ENCODE results near the gene UBN2. TPM values are rescaled to one million over a fixed set of nuclear protein-coding genes. Genes with fewer than 3 reads are reported as not detected.

The UBN2 gene
- total RNA-seq, result 3.4 and 4.1 TPM in 2 replicates

DNA sequence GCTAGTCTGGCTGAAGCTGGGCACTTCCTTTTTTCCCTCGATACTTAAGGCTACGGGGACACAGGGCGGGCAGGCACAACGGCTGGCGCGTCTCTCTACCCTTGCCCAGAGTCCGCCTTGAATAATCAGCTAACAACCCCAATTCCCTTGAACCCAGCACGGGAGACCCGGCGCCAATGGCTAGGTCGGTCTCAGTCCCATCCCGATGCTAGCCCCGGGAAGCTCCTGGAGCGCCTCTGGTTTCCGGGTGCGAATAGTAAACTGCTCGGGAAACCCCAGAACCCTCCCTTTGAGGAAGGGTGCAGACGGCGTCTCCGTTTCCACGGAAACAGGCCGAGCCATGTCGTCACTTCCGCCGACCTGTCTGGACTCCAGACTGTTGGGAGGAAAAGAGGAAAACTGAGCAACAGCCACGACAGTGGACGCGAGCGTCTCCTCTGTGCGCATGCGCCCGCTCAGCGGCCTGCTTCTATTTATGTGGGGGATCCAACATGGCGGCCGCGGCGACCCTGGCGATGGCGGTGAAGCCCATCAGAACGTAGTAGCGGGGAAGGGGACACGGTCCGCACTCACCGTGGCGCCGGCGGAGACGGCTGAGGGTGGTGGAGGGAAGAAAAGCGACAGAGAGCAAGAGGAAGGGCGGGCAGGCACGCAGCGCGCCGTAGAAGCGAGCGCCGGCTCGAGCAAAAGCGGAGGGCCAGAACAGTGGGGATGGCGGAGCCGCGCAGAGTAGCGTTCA lies at the start of gene UBN2:
UBN2 (plus strand) TSS at position 464 of the 739 bp plus-strand sequence; CDS start at position 712, 248 bp downstream.

DNA sequence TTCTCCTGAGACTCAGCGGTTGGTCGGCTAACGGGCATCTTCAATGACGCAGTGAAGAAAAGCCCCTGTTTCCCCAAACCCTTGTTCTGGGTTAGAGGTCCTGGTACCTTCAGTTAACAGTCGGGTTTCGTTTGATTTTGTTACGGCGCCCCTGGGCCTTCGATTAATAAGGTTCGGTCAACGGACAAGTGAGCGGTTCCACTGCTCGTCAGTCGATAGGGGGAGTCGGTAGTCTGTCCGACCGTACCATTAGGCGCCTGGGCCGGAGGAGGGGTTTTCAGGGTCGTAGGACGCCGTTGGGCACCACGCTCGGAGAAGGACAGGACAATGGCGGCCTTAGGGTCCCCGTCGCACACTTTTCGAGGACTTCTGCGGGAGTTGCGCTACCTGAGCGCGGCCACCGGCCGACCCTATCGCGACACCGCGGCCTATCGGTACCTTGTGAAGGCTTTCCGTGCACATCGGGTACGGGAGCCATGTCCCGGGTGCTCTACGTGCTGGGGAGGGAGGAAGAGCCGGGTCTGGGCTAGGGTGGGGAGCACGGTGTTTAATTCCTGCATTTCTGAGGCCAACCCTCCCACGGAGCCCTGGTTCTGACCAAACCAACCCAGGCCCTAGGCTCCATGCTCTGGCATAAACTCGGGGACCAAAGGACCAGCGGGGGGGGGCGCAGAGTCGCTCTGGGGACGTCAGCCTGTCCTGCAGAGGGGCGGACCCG lies 110.2 kb downstream of the UBN2 start, which contains the start of gene FMC1:
FMC1 (plus strand) TSS at position 280 of the 718 bp plus-strand sequence; CDS start at position 328, 48 bp downstream.

Other genes with a start within 250 kb of the UBN2 start
- 1.4 and 1.5 TPM in 2 replicates for gene KIAA1549, start 249.8 kb upstream of the UBN2 start, total RNA-seq
- gene ZC3HAV1L, start 195.2 kb upstream of the UBN2 start, total RNA-seq, result 3.4 and 7.7 TPM in 2 replicates
- 20.9 and 25.9 TPM in 2 replicates for gene ZC3HAV1, start 121.5 kb upstream of the UBN2 start, total RNA-seq
- gene FMC1, start 110.1 kb downstream of the UBN2 start, total RNA-seq, result 10.8 and 16.6 TPM in 2 replicates
- 27.2 and 33.0 TPM in 2 replicates for gene LUC7L2, start 128.7 kb downstream of the UBN2 start, total RNA-seq